ENCODE data around the gene RAP1GAP. TPM values are rescaled to one million over a fixed set of nuclear protein-coding genes. Genes with fewer than 3 reads are reported as not detected.

RAP1GAP gene
- total RNA-seq, 1 experiment from 2014 or later: 13.4 TPM

DNA sequence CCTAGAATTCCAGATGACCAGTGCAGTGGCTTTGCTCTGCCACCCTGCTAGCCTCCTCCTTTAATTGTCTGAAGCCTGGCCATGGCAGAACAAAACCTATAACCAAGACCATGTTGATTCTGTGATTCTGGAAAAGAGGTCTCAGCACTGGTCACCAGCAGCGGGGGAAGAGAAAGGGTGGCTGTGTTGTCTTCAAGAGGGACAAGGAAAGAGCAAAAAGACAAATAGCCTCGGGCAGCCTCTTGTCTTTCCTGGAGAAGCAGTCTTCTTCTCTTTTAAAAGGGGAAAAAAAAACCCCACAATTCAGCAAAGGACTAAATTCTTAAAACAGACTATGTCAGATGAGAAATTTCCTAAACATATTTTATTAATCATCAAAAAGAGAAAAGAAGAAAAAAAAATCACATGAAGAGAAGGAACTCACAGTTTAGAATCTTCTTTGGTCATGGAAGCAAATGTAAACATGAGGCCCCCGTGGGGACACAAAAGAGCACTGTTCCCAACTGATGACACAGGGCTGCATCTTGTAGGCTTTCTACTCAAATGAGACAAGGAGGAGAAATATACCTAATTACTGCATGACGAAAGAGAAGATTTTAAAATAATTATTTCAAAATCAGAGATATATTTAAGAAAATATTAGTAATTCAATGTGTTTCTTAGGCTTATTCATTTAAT lies 36.3 kb upstream of the RAP1GAP start:
- Histone ChIP-seq H3K79me2 (ENCODE audit: insufficient read depth, low read length) (no peaks in the 10 kb centered on the region; the same call in 1 of the 2 replicates), H3K27me3 (ENCODE audit: insufficient read depth, low read length) (no peaks in the 10 kb centered on the region), H3K9me3 (ENCODE audit: control insufficient read depth in 1 of 2, insufficient read depth in 1 of 2, low read depth in 1 of 2, low read length in 2 of 2) (no peaks in the 10 kb centered on the region), H3K9me2 (ENCODE audit: insufficient read depth) (no peaks in the 10 kb centered on the region), H3K4me3 (replicated peaks in 1 of 2; ENCODE audit: low read depth in 1 of 2, low read length in 2 of 2) (no peak overlapping the region), H4K20me1 (ENCODE audit: insufficient read depth) (no peaks in the 10 kb centered on the region), H2AFZ (ENCODE audit: low read depth, low read length, poor library complexity, severe bottlenecking) (no peak overlapping the region), H3K36me3 (ENCODE audit: control insufficient read depth in 1 of 2, insufficient read depth in 2 of 2, low read length in 2 of 2) (peaks cover 7 to 8% of the 10 kb centered on the region in 2 experiments; a peak in 3 of 4 replicates), H3K4me2 (ENCODE audit: low read length) (no peak overlapping the region), H3K4me1 (ENCODE audit: control insufficient read depth in 1 of 2, insufficient read depth in 2 of 2, low read length in 2 of 2) (no peaks in the 10 kb centered on the region), H3K9ac (ENCODE audit: low read length) (no peak overlapping the region), H3K27ac (ENCODE audit: low read depth, low read length) (no peak overlapping the region)
- intact Hi-C loops (cut with micrococcal nuclease): no loop called here
- ChIA-PET POLR2A (no interaction called here), RAD21 (ENCODE audit: low non-redundant PET in 1 of 2, low total read pairs in 2 of 2, uncharacterized antibody in 2 of 2, unreplicated experiment in 2 of 2) (no interaction called here), CTCF (no interaction called here)
- no TSS peak for BruUV-seq (replicated peaks)
- DNase-seq (ENCODE audit: low read depth, low spot score): no peak
- TF ChIP-seq, protein P1, sequence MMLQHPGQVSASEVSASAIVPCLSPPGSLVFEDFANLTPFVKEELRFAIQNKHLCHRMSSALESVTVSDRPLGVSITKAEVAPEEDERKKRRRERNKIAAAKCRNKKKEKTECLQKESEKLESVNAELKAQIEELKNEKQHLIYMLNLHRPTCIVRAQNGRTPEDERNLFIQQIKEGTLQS (IDR thresholded peaks at IDR 0.05): no peak
- no peak for TF ChIP-seq ZFX (IDR thresholded peaks at IDR 0.05)
- TF ChIP-seq SRF (IDR thresholded peaks at IDR 0.05; ENCODE audit: low read depth): no peak
- no peak for TF ChIP-seq POLR2A (IDR thresholded peaks at IDR 0.05; ENCODE audit: borderline replicate concordance, extremely low read depth, insufficient read depth, insufficient read length)
- no peak for TF ChIP-seq CTCF (IDR thresholded peaks at IDR 0.05 in 2 of 3, conservative IDR thresholded peaks at IDR 0.05 in 1 of 3; ENCODE audit: borderline replicate concordance in 1 of 3, insufficient read depth in 1 of 3, low read depth in 2 of 3, low read length in 2 of 3)
- TF ChIP-seq, protein P2, sequence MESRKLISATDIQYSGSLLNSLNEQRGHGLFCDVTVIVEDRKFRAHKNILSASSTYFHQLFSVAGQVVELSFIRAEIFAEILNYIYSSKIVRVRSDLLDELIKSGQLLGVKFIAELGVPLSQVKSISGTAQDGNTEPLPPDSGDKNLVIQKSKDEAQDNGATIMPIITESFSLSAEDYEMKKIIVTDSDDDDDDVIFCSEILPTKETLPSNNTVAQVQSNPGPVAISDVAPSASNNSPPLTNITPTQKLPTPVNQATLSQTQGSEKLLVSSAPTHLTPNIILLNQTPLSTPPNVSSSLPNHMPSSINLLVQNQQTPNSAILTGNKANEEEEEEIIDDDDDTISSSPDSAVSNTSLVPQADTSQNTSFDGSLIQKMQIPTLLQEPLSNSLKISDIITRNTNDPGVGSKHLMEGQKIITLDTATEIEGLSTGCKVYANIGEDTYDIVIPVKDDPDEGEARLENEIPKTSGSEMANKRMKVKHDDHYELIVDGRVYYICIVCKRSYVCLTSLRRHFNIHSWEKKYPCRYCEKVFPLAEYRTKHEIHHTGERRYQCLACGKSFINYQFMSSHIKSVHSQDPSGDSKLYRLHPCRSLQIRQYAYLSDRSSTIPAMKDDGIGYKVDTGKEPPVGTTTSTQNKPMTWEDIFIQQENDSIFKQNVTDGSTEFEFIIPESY (IDR thresholded peaks at IDR 0.05; ENCODE audit: extremely low read depth, insufficient replicate concordance, low read length): no peak
- TF ChIP-seq SIN3A (IDR thresholded peaks at IDR 0.05; ENCODE audit: low read depth): no peak
- TF ChIP-seq FOSL1 (IDR thresholded peaks at IDR 0.05; ENCODE audit: low read depth): no peak
- TF ChIP-seq CBX3 (IDR thresholded peaks at IDR 0.05; ENCODE audit: low read depth): no peak
- no peak for TF ChIP-seq EZH2phosphoT487 (IDR thresholded peaks at IDR 0.05; ENCODE audit: borderline replicate concordance)
- no peak for TF ChIP-seq JUND (IDR thresholded peaks at IDR 0.05)
- TF ChIP-seq ELF1 (IDR thresholded peaks at IDR 0.05; ENCODE audit: borderline replicate concordance, low read depth): no peak
- TF ChIP-seq EZH2 (IDR thresholded peaks at IDR 0.05): no peak
- TF ChIP-seq POLR2AphosphoS5 (IDR thresholded peaks at IDR 0.05; ENCODE audit: low read depth, low read length): no peak
- TF ChIP-seq EGR1 (IDR thresholded peaks at IDR 0.05; ENCODE audit: low read depth): no peak
- ATAC-seq: no peak

Data from HCT116 (cell line).